ENCODE measurements around the gene SDK1. TPM values are rescaled to one million over a fixed set of nuclear protein-coding genes. Genes with fewer than 3 reads are reported as not detected.

SDK1 gene
- total RNA-seq, 1 experiment from 2014 or later, result 9.3 TPM

DNA sequence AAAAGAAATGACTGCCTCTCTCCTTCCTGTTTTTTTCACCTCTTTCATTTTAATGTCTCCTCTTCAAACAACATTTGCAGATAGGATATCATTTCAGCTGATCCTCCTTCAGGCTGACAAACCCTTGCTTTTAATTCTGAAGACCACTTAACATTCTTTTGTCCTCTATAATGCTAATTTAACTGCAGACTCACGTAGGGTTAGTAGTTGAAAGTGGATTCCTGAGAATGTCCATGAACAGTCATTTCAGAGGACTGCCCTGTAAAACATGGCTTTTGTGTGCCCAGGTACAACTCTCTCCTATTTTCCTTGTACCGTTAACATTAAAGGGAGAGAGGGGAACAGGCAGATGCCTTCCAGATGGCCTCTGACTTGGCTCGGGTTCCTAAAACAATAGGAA lies 524.4 kb downstream of the SDK1 start:
- Mint-ChIP-seq H3K36me3 (no peaks in the 10 kb centered on the region), H3K9me3 (no peaks in the 10 kb centered on the region), H3K4me3 (peak overlapping the region; percentile 19; the same call in 1 of the 2 replicates), H3K27me3 (ENCODE audit: low read depth) (no peaks in the 10 kb centered on the region), H3K27ac (peak overlapping the region; percentile 19), H3K4me1 (peaks cover 22% of the 10 kb centered on the region)
- POLR2A ChIA-PET, result no interaction called here
- TF ChIP-seq, protein P1, sequence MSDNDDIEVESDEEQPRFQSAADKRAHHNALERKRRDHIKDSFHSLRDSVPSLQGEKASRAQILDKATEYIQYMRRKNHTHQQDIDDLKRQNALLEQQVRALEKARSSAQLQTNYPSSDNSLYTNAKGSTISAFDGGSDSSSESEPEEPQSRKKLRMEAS (CRISPR knock-in tag; IDR thresholded peaks at IDR 0.05), result no peak
- TF ChIP-seq, protein P2, sequence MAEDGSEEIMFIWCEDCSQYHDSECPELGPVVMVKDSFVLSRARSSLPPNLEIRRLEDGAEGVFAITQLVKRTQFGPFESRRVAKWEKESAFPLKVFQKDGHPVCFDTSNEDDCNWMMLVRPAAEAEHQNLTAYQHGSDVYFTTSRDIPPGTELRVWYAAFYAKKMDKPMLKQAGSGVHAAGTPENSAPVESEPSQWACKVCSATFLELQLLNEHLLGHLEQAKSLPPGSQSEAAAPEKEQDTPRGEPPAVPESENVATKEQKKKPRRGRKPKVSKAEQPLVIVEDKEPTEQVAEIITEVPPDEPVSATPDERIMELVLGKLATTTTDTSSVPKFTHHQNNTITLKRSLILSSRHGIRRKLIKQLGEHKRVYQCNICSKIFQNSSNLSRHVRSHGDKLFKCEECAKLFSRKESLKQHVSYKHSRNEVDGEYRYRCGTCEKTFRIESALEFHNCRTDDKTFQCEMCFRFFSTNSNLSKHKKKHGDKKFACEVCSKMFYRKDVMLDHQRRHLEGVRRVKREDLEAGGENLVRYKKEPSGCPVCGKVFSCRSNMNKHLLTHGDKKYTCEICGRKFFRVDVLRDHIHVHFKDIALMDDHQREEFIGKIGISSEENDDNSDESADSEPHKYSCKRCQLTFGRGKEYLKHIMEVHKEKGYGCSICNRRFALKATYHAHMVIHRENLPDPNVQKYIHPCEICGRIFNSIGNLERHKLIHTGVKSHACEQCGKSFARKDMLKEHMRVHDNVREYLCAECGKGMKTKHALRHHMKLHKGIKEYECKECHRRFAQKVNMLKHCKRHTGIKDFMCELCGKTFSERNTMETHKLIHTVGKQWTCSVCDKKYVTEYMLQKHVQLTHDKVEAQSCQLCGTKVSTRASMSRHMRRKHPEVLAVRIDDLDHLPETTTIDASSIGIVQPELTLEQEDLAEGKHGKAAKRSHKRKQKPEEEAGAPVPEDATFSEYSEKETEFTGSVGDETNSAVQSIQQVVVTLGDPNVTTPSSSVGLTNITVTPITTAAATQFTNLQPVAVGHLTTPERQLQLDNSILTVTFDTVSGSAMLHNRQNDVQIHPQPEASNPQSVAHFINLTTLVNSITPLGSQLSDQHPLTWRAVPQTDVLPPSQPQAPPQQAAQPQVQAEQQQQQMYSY (CRISPR knock-in tag; IDR thresholded peaks at IDR 0.05), result no peak
- CTCF ChIA-PET, result no interaction called here
- peak; percentile 57 for ATAC-seq
- no peak for DNase-seq (ENCODE audit: low spot score)

DNA sequence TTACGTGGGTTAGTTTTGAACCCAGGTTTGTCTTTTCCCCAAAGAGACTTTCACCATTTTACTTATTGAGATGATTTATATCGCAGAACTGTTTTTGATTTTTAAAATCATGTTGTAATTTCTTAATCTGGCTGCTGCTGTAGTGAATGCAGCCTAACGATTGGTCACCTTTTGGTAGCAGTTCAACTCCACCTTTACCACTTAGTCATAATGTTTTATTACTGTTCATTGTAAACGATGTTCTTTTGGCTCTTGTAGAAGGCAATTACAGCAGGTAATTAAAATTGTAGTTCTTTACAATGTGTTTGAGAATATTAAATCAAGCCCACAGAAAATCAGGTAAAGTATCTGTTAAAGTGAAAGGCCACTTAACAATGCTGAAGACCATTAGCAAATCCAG lies 531.1 kb downstream of the SDK1 start:
- TF ChIP-seq NR3C1 (CRISPR knock-in tag; conservative IDR thresholded peaks at IDR 0.05; ENCODE audit: low read depth), result no peak
- TF ChIP-seq, protein P3, sequence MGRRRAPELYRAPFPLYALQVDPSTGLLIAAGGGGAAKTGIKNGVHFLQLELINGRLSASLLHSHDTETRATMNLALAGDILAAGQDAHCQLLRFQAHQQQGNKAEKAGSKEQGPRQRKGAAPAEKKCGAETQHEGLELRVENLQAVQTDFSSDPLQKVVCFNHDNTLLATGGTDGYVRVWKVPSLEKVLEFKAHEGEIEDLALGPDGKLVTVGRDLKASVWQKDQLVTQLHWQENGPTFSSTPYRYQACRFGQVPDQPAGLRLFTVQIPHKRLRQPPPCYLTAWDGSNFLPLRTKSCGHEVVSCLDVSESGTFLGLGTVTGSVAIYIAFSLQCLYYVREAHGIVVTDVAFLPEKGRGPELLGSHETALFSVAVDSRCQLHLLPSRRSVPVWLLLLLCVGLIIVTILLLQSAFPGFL (CRISPR knock-in tag; IDR thresholded peaks at IDR 0.05; ENCODE audit: borderline replicate concordance), result no peak
- TF ChIP-seq, protein P4, sequence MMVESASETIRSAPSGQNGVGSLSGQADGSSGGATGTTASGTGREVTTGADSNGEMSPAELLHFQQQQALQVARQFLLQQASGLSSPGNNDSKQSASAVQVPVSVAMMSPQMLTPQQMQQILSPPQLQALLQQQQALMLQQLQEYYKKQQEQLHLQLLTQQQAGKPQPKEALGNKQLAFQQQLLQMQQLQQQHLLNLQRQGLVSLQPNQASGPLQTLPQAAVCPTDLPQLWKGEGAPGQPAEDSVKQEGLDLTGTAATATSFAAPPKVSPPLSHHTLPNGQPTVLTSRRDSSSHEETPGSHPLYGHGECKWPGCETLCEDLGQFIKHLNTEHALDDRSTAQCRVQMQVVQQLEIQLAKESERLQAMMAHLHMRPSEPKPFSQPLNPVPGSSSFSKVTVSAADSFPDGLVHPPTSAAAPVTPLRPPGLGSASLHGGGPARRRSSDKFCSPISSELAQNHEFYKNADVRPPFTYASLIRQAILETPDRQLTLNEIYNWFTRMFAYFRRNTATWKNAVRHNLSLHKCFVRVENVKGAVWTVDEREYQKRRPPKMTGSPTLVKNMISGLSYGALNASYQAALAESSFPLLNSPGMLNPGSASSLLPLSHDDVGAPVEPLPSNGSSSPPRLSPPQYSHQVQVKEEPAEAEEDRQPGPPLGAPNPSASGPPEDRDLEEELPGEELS (CRISPR knock-in tag; IDR thresholded peaks at IDR 0.05), result no peak
- TF ChIP-seq, protein P5, sequence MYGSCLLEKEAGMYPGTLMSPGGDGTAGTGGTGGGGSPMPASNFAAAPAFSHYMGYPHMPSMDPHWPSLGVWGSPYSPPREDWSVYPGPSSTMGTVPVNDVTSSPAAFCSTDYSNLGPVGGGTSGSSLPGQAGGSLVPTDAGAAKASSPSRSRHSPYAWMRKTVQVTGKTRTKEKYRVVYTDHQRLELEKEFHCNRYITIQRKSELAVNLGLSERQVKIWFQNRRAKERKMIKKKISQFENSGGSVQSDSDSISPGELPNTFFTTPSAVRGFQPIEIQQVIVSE (CRISPR knock-in tag; IDR thresholded peaks at IDR 0.05; ENCODE audit: borderline replicate concordance), result no peak
- no peak for TF ChIP-seq ZNF121 (CRISPR knock-in tag; IDR thresholded peaks at IDR 0.05)
- no peak for TF ChIP-seq TP53 (CRISPR knock-in tag; IDR thresholded peaks at IDR 0.05)
- TF ChIP-seq SMAD4 (CRISPR knock-in tag; IDR thresholded peaks at IDR 0.05), result no peak
- TF ChIP-seq, protein P6, sequence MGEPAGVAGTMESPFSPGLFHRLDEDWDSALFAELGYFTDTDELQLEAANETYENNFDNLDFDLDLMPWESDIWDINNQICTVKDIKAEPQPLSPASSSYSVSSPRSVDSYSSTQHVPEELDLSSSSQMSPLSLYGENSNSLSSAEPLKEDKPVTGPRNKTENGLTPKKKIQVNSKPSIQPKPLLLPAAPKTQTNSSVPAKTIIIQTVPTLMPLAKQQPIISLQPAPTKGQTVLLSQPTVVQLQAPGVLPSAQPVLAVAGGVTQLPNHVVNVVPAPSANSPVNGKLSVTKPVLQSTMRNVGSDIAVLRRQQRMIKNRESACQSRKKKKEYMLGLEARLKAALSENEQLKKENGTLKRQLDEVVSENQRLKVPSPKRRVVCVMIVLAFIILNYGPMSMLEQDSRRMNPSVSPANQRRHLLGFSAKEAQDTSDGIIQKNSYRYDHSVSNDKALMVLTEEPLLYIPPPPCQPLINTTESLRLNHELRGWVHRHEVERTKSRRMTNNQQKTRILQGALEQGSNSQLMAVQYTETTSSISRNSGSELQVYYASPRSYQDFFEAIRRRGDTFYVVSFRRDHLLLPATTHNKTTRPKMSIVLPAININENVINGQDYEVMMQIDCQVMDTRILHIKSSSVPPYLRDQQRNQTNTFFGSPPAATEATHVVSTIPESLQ (CRISPR knock-in tag; IDR thresholded peaks at IDR 0.05), result no peak
- no peak for TF ChIP-seq MYBL2 (CRISPR knock-in tag; IDR thresholded peaks at IDR 0.05)
- TF ChIP-seq NFE2L1 (CRISPR knock-in tag; IDR thresholded peaks at IDR 0.05), result no peak
- TF ChIP-seq ESRRA (CRISPR knock-in tag; IDR thresholded peaks at IDR 0.05; ENCODE audit: borderline replicate concordance), result no peak
- TF ChIP-seq ZNF416 (CRISPR knock-in tag; IDR thresholded peaks at IDR 0.05), result no peak
- TF ChIP-seq, protein P7, sequence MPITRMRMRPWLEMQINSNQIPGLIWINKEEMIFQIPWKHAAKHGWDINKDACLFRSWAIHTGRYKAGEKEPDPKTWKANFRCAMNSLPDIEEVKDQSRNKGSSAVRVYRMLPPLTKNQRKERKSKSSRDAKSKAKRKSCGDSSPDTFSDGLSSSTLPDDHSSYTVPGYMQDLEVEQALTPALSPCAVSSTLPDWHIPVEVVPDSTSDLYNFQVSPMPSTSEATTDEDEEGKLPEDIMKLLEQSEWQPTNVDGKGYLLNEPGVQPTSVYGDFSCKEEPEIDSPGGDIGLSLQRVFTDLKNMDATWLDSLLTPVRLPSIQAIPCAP (CRISPR knock-in tag; IDR thresholded peaks at IDR 0.05), result no peak
- DNase-seq (ENCODE audit: low spot score), result no peak
- H3K4me1 Mint-ChIP-seq, result no peaks in the 10 kb centered on the region
- no peaks in the 10 kb centered on the region for H3K36me3 Mint-ChIP-seq
- no peaks in the 10 kb centered on the region for H3K9me3 Mint-ChIP-seq
- POLR2A ChIA-PET, result no interaction called here
- ATAC-seq, result no peak
- no peaks in the 10 kb centered on the region for H3K27me3 Mint-ChIP-seq (ENCODE audit: low read depth)
- CTCF ChIA-PET, result interaction anchor here (0.5 kb wide), 1 partner anchor 352 kb away, joined by 3 read pairs; no protein-coding TSS in a partner anchor
- no peak overlapping the region for H3K27ac Mint-ChIP-seq
- H3K4me3 Mint-ChIP-seq, result no peak overlapping the region

Measured in WTC11 (cell line).